Urinary bladder (tissue), 4 donors: Measurements from ENCODE around the gene OR1F1. TPM values are rescaled to one million over a fixed set of nuclear protein-coding genes. Genes with fewer than 3 reads are reported as not detected.
"Not testable (repeated sequence)": the region's sequence is repeated elsewhere in the genome, so short reads cannot be mapped to it uniquely, and the experiment has no call there.

ENCODE experiments used
- DNase-seq: peaks from one replicate; pipeline ENCODE4 v3.0.0-alpha.2; 2015; ENCODE audit errors: extremely low spot score
- H3K27ac ChIP-seq: one replicate; pipeline ENCODE4 v1.5.1; 2013; ENCODE audit warnings: low read depth, mild to moderate bottlenecking, moderate library complexity
- H3K36me3 ChIP-seq: one replicate; pipeline ENCODE4 v1.6.1; 2013; ENCODE audit warnings: mild to moderate bottlenecking, moderate library complexity; ENCODE audit not compliant: insufficient read depth
- H3K4me1 ChIP-seq: one replicate; pipeline ENCODE4 v1.6.1; 2013; ENCODE audit warnings: mild to moderate bottlenecking, moderate library complexity; ENCODE audit not compliant: insufficient read depth
- H3K4me3 ChIP-seq: one replicate; pipeline ENCODE4 v1.5.1; 2013; ENCODE audit warnings: low read depth, low read length
- WGBS: extraction: QIAGEN DNeasy Blood & Tissue Kit; methylation state at CpG from one replicate; pipeline ENCODE4 v1.1.7; 2013; 5-methylcytosine and 5-hydroxymethylcytosine counted together
- polyA plus RNA-seq: library from polyadenylated mRNA; stranded (reverse); fragments of 200-250 nt; gene quantifications from one replicate; pipeline ENCODE4 v1.2.3, GENCODE V29; 2013
- total RNA-seq: library from RNA; depleted of rRNA; stranded (reverse); fragments of >200 nt; gene quantifications from one replicate; pipeline ENCODE4 v1.2.3, GENCODE V29; 2014
- donor health status: healthy with polysubstance abuse.
- donor health status: healthy.

OR1F1 gene
- total and polyA plus RNA-seq, 2 donors: not detected

GRCh38 chr16:3157229-3158025 lies 30.6 kb upstream of the OR1F1 start:
- Histone ChIP-seq H3K36me3 (no peaks in the 10 kb centered on the region), H3K27ac (peak overlapping the region; percentile 84), H3K4me3 (peak overlapping the region; percentile 66), H3K4me1 (no peaks in the 10 kb centered on the region)
- WGBS: 1% methylated on average over 59 of the region's 59 CpGs
- DNase-seq: peak; percentile 76

GRCh38 chr16:3158026-3158509 lies 29.9 kb upstream of the OR1F1 start:
- Histone ChIP-seq H3K4me3 (peak overlapping the region; percentile 66), H3K4me1 (no peaks in the 10 kb centered on the region), H3K27ac (peak overlapping the region; percentile 84), H3K36me3 (no peaks in the 10 kb centered on the region)
- WGBS: under 1% methylated on average over 27 of the region's 27 CpGs
- DNase-seq: no peak

GRCh38 chr16:3158510-3159314 lies 29.3 kb upstream of the OR1F1 start:
- Histone ChIP-seq H3K27ac (peak overlapping the region; percentile 84), H3K4me3 (peak overlapping the region; percentile 66), H3K36me3 (no peaks in the 10 kb centered on the region), H3K4me1 (no peaks in the 10 kb centered on the region)
- WGBS: 1% methylated on average over 70 of the region's 70 CpGs
- peak; percentile 53 for DNase-seq

GRCh38 chr16:3161235-3162018 lies 26.6 kb upstream of the OR1F1 start:
- no peak for DNase-seq
- H3K36me3 ChIP-seq: no peaks in the 10 kb centered on the region
- H3K27ac ChIP-seq: no peak overlapping the region
- 82% methylated on average over 36 of the region's 36 CpGs for WGBS
- no peak overlapping the region for H3K4me3 ChIP-seq
- no peaks in the 10 kb centered on the region for H3K4me1 ChIP-seq

GRCh38 chr16:3164121-3164991 lies 23.6 kb upstream of the OR1F1 start:
- no peak for DNase-seq
- Histone ChIP-seq H3K4me3 (no peak overlapping the region), H3K36me3 (no peaks in the 10 kb centered on the region), H3K27ac (no peak overlapping the region), H3K4me1 (no peaks in the 10 kb centered on the region)
- 85% methylated on average over 37 of the region's 37 CpGs for WGBS

GRCh38 chr16:3165111-3165822 lies 22.7 kb upstream of the OR1F1 start:
- 91% methylated on average over 12 of the region's 12 CpGs for WGBS
- H3K36me3 ChIP-seq: no peaks in the 10 kb centered on the region
- no peak overlapping the region for H3K4me3 ChIP-seq
- no peaks in the 10 kb centered on the region for H3K4me1 ChIP-seq
- no peak overlapping the region for H3K27ac ChIP-seq
- no peak for DNase-seq

- DNase-seq: no peak
- Histone ChIP-seq H3K36me3 (no peaks in the 10 kb centered on the region), H3K4me3 (no peak overlapping the region), H3K4me1 (no peaks in the 10 kb centered on the region), H3K27ac (no peak overlapping the region)
- 30% methylated on average over 1 of the region's 1 CpG for WGBS
Measured at GRCh38 chr16:3166505-3166886, 21.5 kb upstream of the OR1F1 start.

- DNase-seq, H3K36me3 ChIP-seq, H3K4me3 ChIP-seq, H3K27ac ChIP-seq, H3K4me1 ChIP-seq: not testable (repeated sequence)
- 80% methylated on average over 7 of the region's 7 CpGs for WGBS
Measured at GRCh38 chr16:3168729-3169128, 19.3 kb upstream of the OR1F1 start.

- H3K4me3 ChIP-seq: peak overlapping the region; percentile 4
- DNase-seq: no peak
- 2% methylated on average over 53 of the region's 53 CpGs for WGBS
Measured at GRCh38 chr16:3170440-3171180, 17.4 kb upstream of the OR1F1 start.

GRCh38 chr16:3171181-3171854 lies 16.7 kb upstream of the OR1F1 start:
- DNase-seq: no peak
- Histone ChIP-seq H3K27ac (no peak overlapping the region), H3K4me1 (no peaks in the 10 kb centered on the region), H3K4me3 (no peak overlapping the region), H3K36me3 (no peaks in the 10 kb centered on the region)
- 6% methylated on average over 35 of the region's 35 CpGs for WGBS

More at GRCh38 chr16:3170440-3171180, 17.4 kb upstream of the OR1F1 start:
- Histone ChIP-seq H3K36me3 (no peaks in the 10 kb centered on the region), H3K4me1 (no peaks in the 10 kb centered on the region), H3K27ac (no peak overlapping the region)

GRCh38 chr16:3171855-3172593 lies 16.0 kb upstream of the OR1F1 start:
- 8% methylated on average over 41 of the region's 41 CpGs for WGBS
- H3K27ac ChIP-seq: no peak overlapping the region
- H3K4me3 ChIP-seq: no peak overlapping the region
- no peaks in the 10 kb centered on the region for H3K4me1 ChIP-seq
- no peaks in the 10 kb centered on the region for H3K36me3 ChIP-seq
- no peak for DNase-seq
